Astrocyte of the cerebellum (primary cell): ENCODE results near the gene STRADA.

Experiments
- DNase-seq: peaks from one replicate; pipeline ENCODE4 v3.0.0-alpha.2; 2011; ENCODE audit warnings: low read depth
- H3K4me3 ChIP-seq: 2 replicates; pipeline ENCODE4 v1.5.1; 2011; ENCODE audit warnings: mild to moderate bottlenecking, low read depth, low read length, moderate library complexity
- CTCF ChIP-seq: IDR thresholded peaks from 2 replicates; pipeline ENCODE4 v1.5.1; 2012; ENCODE audit warnings: low read length, low read depth, moderate library complexity, mild to moderate bottlenecking; ENCODE audit errors: missing control alignments
- in situ Hi-C: cut with HindIII; loops from 2 replicates; pipeline ENCODE4 v1.10.0; 2017; ENCODE audit warnings: low sequenced_read_pairs

STRADA gene

GRCh38 chr17:63709110-63709509 lies 32.5 kb downstream of the STRADA start:
- H3K4me3 ChIP-seq, result no peak overlapping the region
- in situ Hi-C loops, result no loop called here
- no peak for TF ChIP-seq CTCF
- DNase-seq, result no peak

GRCh38 chr17:63707151-63707550 lies 34.4 kb downstream of the STRADA start:
- TF ChIP-seq CTCF, result no peak
- H3K4me3 ChIP-seq, result no peak overlapping the region
- in situ Hi-C loops, result no loop called here
- no peak for DNase-seq

- in situ Hi-C loops, result no loop called here
- TF ChIP-seq CTCF, result no peak
- DNase-seq, result no peak
- no peak overlapping the region for H3K4me3 ChIP-seq
These were observed 35.1 kb downstream of the STRADA start for GRCh38 chr17:63706336-63707082.

GRCh38 chr17:63705657-63706056 lies 35.9 kb downstream of the STRADA start:
- DNase-seq, result no peak
- no peak for TF ChIP-seq CTCF
- no peak overlapping the region for H3K4me3 ChIP-seq
- in situ Hi-C loops, result no loop called here

GRCh38 chr17:63704836-63705235 lies 36.8 kb downstream of the STRADA start:
- DNase-seq, result no peak

GRCh38 chr17:63704259-63704576 lies 37.4 kb downstream of the STRADA start:
- in situ Hi-C loops, result no loop called here
- no peak for TF ChIP-seq CTCF
- no peak for DNase-seq
- no peak overlapping the region for H3K4me3 ChIP-seq

More at GRCh38 chr17:63704836-63705235, 36.8 kb downstream of the STRADA start:
- no peak overlapping the region for H3K4me3 ChIP-seq
- TF ChIP-seq CTCF, result no peak
- in situ Hi-C loops, result no loop called here
